ENCODE measurements around the gene TSPAN18.
A peak's percentile ranks its signal among the peaks of the same experiment; 100 is the strongest.

TSPAN18 gene

GRCh38 chr11:44702889-44703288 lies 23.9 kb upstream of the TSPAN18 start:
- Histone ChIP-seq H3K4me1 (ENCODE audit: control insufficient read depth, insufficient read depth, low read length) (no peaks in the 10 kb centered on the region), H3K9me3 (ENCODE audit: control insufficient read depth, insufficient read depth, low read depth, low read length) (no peaks in the 10 kb centered on the region), H3K4me3 (ENCODE audit: low read depth, low read length) (no peak overlapping the region), H3K27ac (ENCODE audit: extremely low read depth, low read depth, low read length) (no peak overlapping the region), H3K36me3 (ENCODE audit: control insufficient read depth in 2 of 2, insufficient read depth in 1 of 2, low read length in 2 of 2) (no peaks in the 10 kb centered on the region)
- ChIA-PET POLR2A (no interaction called here), CTCF (interaction anchor here (0.7 to 1.2 kb wide), 2 partner anchors 9 to 162 kb away, joined by 3 read pairs; no protein-coding TSS in a partner anchor)
- peak; percentile 92 for TF ChIP-seq ZNF449 (tag by site-specific recombination; IDR thresholded peaks at IDR 0.05)
- no peak for TF ChIP-seq HOXD13 (CRISPR knock-in tag; IDR thresholded peaks at IDR 0.05; ENCODE audit: borderline replicate concordance)

- H3K4me1 ChIP-seq (ENCODE audit: control insufficient read depth, insufficient read depth, low read length): no peaks in the 10 kb centered on the region
- TF ChIP-seq ZNF701 (tag by site-specific recombination; IDR thresholded peaks at IDR 0.05): no peak
- TF ChIP-seq SETDB1 (IDR thresholded peaks at IDR 0.05; ENCODE audit: insufficient read length, low read length): peak; percentile 31
- ChIA-PET POLR2A (no interaction called here), CTCF (interaction anchor here (0.6 to 1.0 kb wide), 2 partner anchors 33 to 68 kb away, joined by 3 read pairs; no protein-coding TSS in a partner anchor)
- H3K36me3 ChIP-seq (ENCODE audit: control insufficient read depth in 2 of 2, insufficient read depth in 1 of 2, low read length in 2 of 2): no peaks in the 10 kb centered on the region
- H3K4me3 ChIP-seq (ENCODE audit: low read depth, low read length): no peak overlapping the region
- no peak overlapping the region for H3K27ac ChIP-seq (ENCODE audit: extremely low read depth, low read depth, low read length)
- no peaks in the 10 kb centered on the region for H3K9me3 ChIP-seq (ENCODE audit: control insufficient read depth, insufficient read depth, low read depth, low read length)
Observed at GRCh38 chr11:44707094-44707493, 19.7 kb upstream of the TSPAN18 start.

GRCh38 chr11:44708009-44708408 lies 18.8 kb upstream of the TSPAN18 start:
- no peak overlapping the region for H3K27ac ChIP-seq (ENCODE audit: extremely low read depth, low read depth, low read length)
- POLR2A ChIA-PET: no interaction called here
- CTCF ChIA-PET: interaction anchor here (0.6 to 1.0 kb wide), 3 partner anchors 58 to 73 kb away, joined by 3 to 5 read pairs (median 4); no protein-coding TSS in a partner anchor
- no peak overlapping the region for H3K4me3 ChIP-seq (ENCODE audit: low read depth, low read length)
- no peaks in the 10 kb centered on the region for H3K4me1 ChIP-seq (ENCODE audit: control insufficient read depth, insufficient read depth, low read length)
- H3K36me3 ChIP-seq (ENCODE audit: control insufficient read depth in 2 of 2, insufficient read depth in 1 of 2, low read length in 2 of 2): no peaks in the 10 kb centered on the region
- no peaks in the 10 kb centered on the region for H3K9me3 ChIP-seq (ENCODE audit: control insufficient read depth, insufficient read depth, low read depth, low read length)
- TF ChIP-seq ZNF18 (tag by site-specific recombination; IDR thresholded peaks at IDR 0.05): no peak
- no peak for TF ChIP-seq ZBTB7A (tag by site-specific recombination; IDR thresholded peaks at IDR 0.05; ENCODE audit: low read depth)
- no peak for TF ChIP-seq SP3 (tag by site-specific recombination; IDR thresholded peaks at IDR 0.05)
- TF ChIP-seq BCL11A (tag by site-specific recombination; IDR thresholded peaks at IDR 0.05; ENCODE audit: low read depth): no peak
- no peak for TF ChIP-seq ZNF692 (tag by site-specific recombination; IDR thresholded peaks at IDR 0.05)
- no peak for TF ChIP-seq ZNF449 (tag by site-specific recombination; IDR thresholded peaks at IDR 0.05)
- TF ChIP-seq ZXDB (tag by site-specific recombination; IDR thresholded peaks at IDR 0.05): no peak
- TF ChIP-seq ZNF530 (tag by site-specific recombination; IDR thresholded peaks at IDR 0.05; ENCODE audit: low read depth): no peak
- no peak for TF ChIP-seq ZNF350 (tag by site-specific recombination; IDR thresholded peaks at IDR 0.05)
- no peak for TF ChIP-seq PRDM10 (tag by site-specific recombination; IDR thresholded peaks at IDR 0.05)
- no peak for TF ChIP-seq ZNF518A (tag by site-specific recombination; conservative IDR thresholded peaks at IDR 0.05; ENCODE audit: low read depth)
